Measurements from ENCODE around the gene C5orf15.
"Not testable (repeated sequence)": the region's sequence is repeated elsewhere in the genome, so short reads cannot be mapped to it uniquely, and the experiment has no call there.

Gene C5orf15

GRCh38 chr5:133993185-133993936 is 24.9 kb upstream of the C5orf15 start:
- no peak for DNase-seq

- peak; percentile 8 for DNase-seq
Observed at GRCh38 chr5:133992429-133993155, 24.2 kb upstream of the C5orf15 start.

GRCh38 chr5:133991171-133991910 is 22.9 kb upstream of the C5orf15 start:
- DNase-seq: no peak

GRCh38 chr5:133990396-133990795 is 22.0 kb upstream of the C5orf15 start:
- DNase-seq: peak; percentile 25

- no peak for DNase-seq
Observed at GRCh38 chr5:133985540-133986180, 17.2 kb upstream of the C5orf15 start.

GRCh38 chr5:133983674-133984073 is 15.2 kb upstream of the C5orf15 start:
- DNase-seq: no peak

- no peak for DNase-seq
Observed at GRCh38 chr5:133981714-133982113, 13.3 kb upstream of the C5orf15 start.

GRCh38 chr5:133980652-133981051 is 12.2 kb upstream of the C5orf15 start:
- no peak for DNase-seq

- DNase-seq: no peak
Observed at GRCh38 chr5:133978943-133979342, 10.5 kb upstream of the C5orf15 start.

GRCh38 chr5:133977858-133978257 is 9.4 kb upstream of the C5orf15 start:
- no peak for DNase-seq

GRCh38 chr5:133977161-133977787 is 8.8 kb upstream of the C5orf15 start:
- peak; percentile 25 for DNase-seq

- not testable (repeated sequence) for DNase-seq
Observed at GRCh38 chr5:133975546-133975945, 7.1 kb upstream of the C5orf15 start.

- no peak for DNase-seq
Observed at GRCh38 chr5:133974142-133974541, 5.7 kb upstream of the C5orf15 start.

GRCh38 chr5:133970325-133970909 is 2.0 kb upstream of the C5orf15 start:
- DNase-seq: no peak

GRCh38 chr5:133969654-133970324 is 1.4 kb upstream of the C5orf15 start:
- no peak for DNase-seq

- DNase-seq: no peak
Observed at GRCh38 chr5:133967698-133968203, 674 bp downstream of the C5orf15 start.

GRCh38 chr5:133967124-133967523 is 1.3 kb downstream of the C5orf15 start:
- no peak for DNase-seq

- DNase-seq: no peak
Observed at GRCh38 chr5:133966090-133966489, 2.3 kb downstream of the C5orf15 start.

- DNase-seq: no peak
Observed at GRCh38 chr5:133963493-133964128, 4.8 kb downstream of the C5orf15 start.

- no peak for DNase-seq
Observed at GRCh38 chr5:133962801-133963476, 5.5 kb downstream of the C5orf15 start.

Measured in NCI-H510A treated with DMSO at 0.1 percent for 48 hours (cell line).